GM18520 (cell line): ENCODE measurements around the gene CLSTN2.

Experiments
- ATAC-seq: cut with Tn5 transposase; IDR thresholded peaks from one replicate; pipeline ENCODE4 v1.9.1; 2021; ENCODE audit not compliant: unreplicated experiment

The CLSTN2 gene

GRCh38 chr3:140626856-140627255 lies 691.9 kb downstream of the CLSTN2 start:
- ATAC-seq = no peak
